SK-N-SH treated with all-trans-retinoic acid at 6 μM for 48 hours (cell line): ENCODE measurements around the gene KPNA6.

Experiments
- ATAC-seq: fragments of 200-7000 bp; cut with Tn5 transposase; 3 replicates; pipeline ENCODE4 v1.9.1; 2020; ENCODE audit warnings: mild to moderate bottlenecking, moderate library complexity
- ARNTL ChIP-seq: fragments of 450-650 bp; formaldehyde crosslinking; IDR thresholded peaks from 2 replicates; pipeline ENCODE4 v1.5.0; 2020; ENCODE audit warnings: low read depth, mild to moderate bottlenecking, moderate library complexity, borderline replicate concordance
- BACH2 ChIP-seq: fragments of 250-450 bp; sonication (Bioruptor Pico); IDR thresholded peaks from 2 replicates; pipeline ENCODE4 v1.9.0; 2021; ENCODE audit warnings: mild to moderate bottlenecking, borderline replicate concordance
- CSDC2 ChIP-seq: fragments of 250-450 bp; sonication (Bioruptor Pico); IDR thresholded peaks from 2 replicates; pipeline ENCODE4 v1.5.0; 2020; ENCODE audit warnings: mild to moderate bottlenecking, moderate library complexity
- ESRRG ChIP-seq: fragments of 250-450 bp; sonication (Bioruptor Pico); IDR thresholded peaks from 2 replicates; pipeline ENCODE4 v1.6.1; 2021; ENCODE audit warnings: mild to moderate bottlenecking
- GLIS3 ChIP-seq: fragments of 250-450 bp; sonication (Bioruptor Pico); IDR thresholded peaks from 2 replicates; pipeline ENCODE4 v1.5.0; 2020; ENCODE audit warnings: mild to moderate bottlenecking, moderate library complexity
- ISL1 ChIP-seq: fragments of 250-450 bp; sonication (Bioruptor Pico); IDR thresholded peaks from 2 replicates; pipeline ENCODE4 v2.1.2; 2022; ENCODE audit warnings: mild to moderate bottlenecking, moderate library complexity
- OSR1 ChIP-seq: fragments of 250-450 bp; sonication (Bioruptor Pico); IDR thresholded peaks from 2 replicates; pipeline ENCODE4 v1.8.0; 2022; ENCODE audit warnings: moderate library complexity, mild to moderate bottlenecking, inconsistent platforms
- PPARA ChIP-seq: fragments of 250-450 bp; sonication (Bioruptor Pico); IDR thresholded peaks from 2 replicates; pipeline ENCODE4 v1.5.0; 2020; ENCODE audit warnings: mild to moderate bottlenecking, borderline replicate concordance
- RARB ChIP-seq: fragments of 250-450 bp; sonication (Bioruptor Pico); IDR thresholded peaks from 2 replicates; pipeline ENCODE4 v1.8.0; 2021; ENCODE audit warnings: mild to moderate bottlenecking, moderate library complexity
- TCF4 ChIP-seq: fragments of 250-450 bp; sonication (Bioruptor Pico); IDR thresholded peaks from 2 replicates; pipeline ENCODE4 v1.8.0; 2021; ENCODE audit warnings: mild to moderate bottlenecking, moderate library complexity, borderline replicate concordance
- TOX ChIP-seq: fragments of 250-450 bp; sonication (Bioruptor Pico); IDR thresholded peaks from 2 replicates; pipeline ENCODE4 v1.8.0; 2021; ENCODE audit warnings: mild to moderate bottlenecking, moderate library complexity, borderline replicate concordance
- ZC3H10 ChIP-seq: fragments of 250-450 bp; sonication (Bioruptor Pico); IDR thresholded peaks from 2 replicates; pipeline ENCODE4 v1.5.1; 2021; ENCODE audit warnings: mild to moderate bottlenecking, moderate library complexity
- ZFP3 ChIP-seq: fragments of 250-450 bp; sonication (Bioruptor Pico); IDR thresholded peaks from 2 replicates; pipeline ENCODE4 v1.5.0; 2020; ENCODE audit warnings: mild to moderate bottlenecking, moderate library complexity
- ZFP30 ChIP-seq: fragments of 450-650 bp; formaldehyde crosslinking; IDR thresholded peaks from 2 replicates; pipeline ENCODE4 v1.5.0; 2022; ENCODE audit warnings: mild to moderate bottlenecking, moderate library complexity
- ZNF565 ChIP-seq: fragments of 450-650 bp; formaldehyde crosslinking; conservative IDR thresholded peaks from 2 replicates; pipeline ENCODE4 v1.5.0; 2020; ENCODE audit warnings: low read depth, mild to moderate bottlenecking, moderate library complexity
- ZNF70 ChIP-seq: fragments of 450-650 bp; formaldehyde crosslinking; IDR thresholded peaks from 2 replicates; pipeline ENCODE4 v1.5.0; 2020; ENCODE audit warnings: mild to moderate bottlenecking, moderate library complexity
- ZNF8 ChIP-seq: fragments of 450-650 bp; formaldehyde crosslinking; IDR thresholded peaks from 2 replicates; pipeline ENCODE4 v1.5.0; 2020; ENCODE audit warnings: mild to moderate bottlenecking, moderate library complexity
- TF ChIP-seq, protein P1 (sequence below): fragments of 250-450 bp; sonication (Bioruptor Pico); IDR thresholded peaks from 2 replicates; pipeline ENCODE4 v1.5.1; 2020; ENCODE audit warnings: low read depth, mild to moderate bottlenecking, moderate library complexity
- TF ChIP-seq, protein P2 (sequence below): fragments of 250-450 bp; sonication (Bioruptor Pico); IDR thresholded peaks from 2 replicates; pipeline ENCODE4 v1.8.0; 2020; ENCODE audit warnings: mild to moderate bottlenecking, moderate library complexity, borderline replicate concordance
- TF ChIP-seq, protein P3 (sequence below): fragments of 250-450 bp; sonication (Bioruptor Pico); IDR thresholded peaks from 2 replicates; pipeline ENCODE4 v1.8.0; 2021; ENCODE audit warnings: low read depth, mild to moderate bottlenecking, moderate library complexity, borderline replicate concordance
- TF ChIP-seq, protein P4 (sequence below): fragments of 250-450 bp; sonication (Bioruptor Pico); IDR thresholded peaks from 2 replicates; pipeline ENCODE4 v1.5.1; 2021; ENCODE audit warnings: mild to moderate bottlenecking, moderate library complexity
- TF ChIP-seq, protein P5 (sequence below): fragments of 250-450 bp; sonication (Bioruptor Pico); IDR thresholded peaks from 2 replicates; pipeline ENCODE4 v1.5.0; 2020; ENCODE audit warnings: mild to moderate bottlenecking, moderate library complexity

The KPNA6 gene

DNA sequence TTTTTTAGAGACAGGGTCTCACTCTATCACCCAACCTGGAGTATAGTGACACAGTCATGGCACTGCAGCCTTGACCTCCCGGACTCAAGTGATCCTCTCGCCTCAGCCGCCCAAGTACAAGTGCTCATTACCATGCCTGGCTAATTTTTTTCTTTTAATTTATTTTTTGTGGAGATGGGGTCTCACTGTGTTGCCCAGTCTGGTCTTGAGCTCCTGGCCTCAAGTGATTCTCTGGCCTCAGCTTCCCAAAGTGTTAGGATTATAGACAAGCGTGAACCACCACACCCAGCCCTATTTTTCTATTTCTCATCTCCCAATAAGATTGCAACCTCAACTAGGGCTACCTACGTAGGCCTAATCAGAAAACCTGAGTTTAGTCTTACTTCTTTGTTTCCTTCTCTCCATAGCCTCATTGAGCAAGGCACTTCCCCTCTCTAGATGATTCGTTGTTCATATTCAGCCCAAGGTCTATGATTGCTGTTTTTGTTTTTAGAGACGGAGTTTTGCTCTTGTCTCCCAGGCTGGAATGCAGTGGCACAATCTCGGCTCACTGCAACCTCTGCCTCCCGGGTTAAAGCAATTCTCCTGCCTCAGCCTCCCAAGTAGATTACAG lies 1.1 kb upstream of the KPNA6 start:
- no peak for ATAC-seq
- TF ChIP-seq ARNTL (no peak), PPARA (CRISPR knock-in tag) (no peak), BACH2 (CRISPR knock-in tag) (no peak), OSR1 (CRISPR knock-in tag) (no peak), ZFP3 (CRISPR knock-in tag) (no peak), RARB (no peak), ZC3H10 (CRISPR knock-in tag) (no peak), ZNF565 (CRISPR knock-in tag) (no peak), GLIS3 (CRISPR knock-in tag) (no peak), ZFP30 (CRISPR knock-in tag) (no peak), ESRRG (CRISPR knock-in tag) (no peak)
- TF ChIP-seq, protein P1, sequence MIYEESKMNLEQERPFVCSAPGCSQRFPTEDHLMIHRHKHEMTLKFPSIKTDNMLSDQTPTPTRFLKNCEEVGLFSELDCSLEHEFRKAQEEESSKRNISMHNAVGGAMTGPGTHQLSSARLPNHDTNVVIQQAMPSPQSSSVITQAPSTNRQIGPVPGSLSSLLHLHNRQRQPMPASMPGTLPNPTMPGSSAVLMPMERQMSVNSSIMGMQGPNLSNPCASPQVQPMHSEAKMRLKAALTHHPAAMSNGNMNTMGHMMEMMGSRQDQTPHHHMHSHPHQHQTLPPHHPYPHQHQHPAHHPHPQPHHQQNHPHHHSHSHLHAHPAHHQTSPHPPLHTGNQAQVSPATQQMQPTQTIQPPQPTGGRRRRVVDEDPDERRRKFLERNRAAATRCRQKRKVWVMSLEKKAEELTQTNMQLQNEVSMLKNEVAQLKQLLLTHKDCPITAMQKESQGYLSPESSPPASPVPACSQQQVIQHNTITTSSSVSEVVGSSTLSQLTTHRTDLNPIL (CRISPR knock-in tag): no peak
- TF ChIP-seq, protein P2, sequence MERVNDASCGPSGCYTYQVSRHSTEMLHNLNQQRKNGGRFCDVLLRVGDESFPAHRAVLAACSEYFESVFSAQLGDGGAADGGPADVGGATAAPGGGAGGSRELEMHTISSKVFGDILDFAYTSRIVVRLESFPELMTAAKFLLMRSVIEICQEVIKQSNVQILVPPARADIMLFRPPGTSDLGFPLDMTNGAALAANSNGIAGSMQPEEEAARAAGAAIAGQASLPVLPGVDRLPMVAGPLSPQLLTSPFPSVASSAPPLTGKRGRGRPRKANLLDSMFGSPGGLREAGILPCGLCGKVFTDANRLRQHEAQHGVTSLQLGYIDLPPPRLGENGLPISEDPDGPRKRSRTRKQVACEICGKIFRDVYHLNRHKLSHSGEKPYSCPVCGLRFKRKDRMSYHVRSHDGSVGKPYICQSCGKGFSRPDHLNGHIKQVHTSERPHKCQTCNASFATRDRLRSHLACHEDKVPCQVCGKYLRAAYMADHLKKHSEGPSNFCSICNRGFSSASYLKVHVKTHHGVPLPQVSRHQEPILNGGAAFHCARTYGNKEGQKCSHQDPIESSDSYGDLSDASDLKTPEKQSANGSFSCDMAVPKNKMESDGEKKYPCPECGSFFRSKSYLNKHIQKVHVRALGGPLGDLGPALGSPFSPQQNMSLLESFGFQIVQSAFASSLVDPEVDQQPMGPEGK (CRISPR knock-in tag): no peak
- TF ChIP-seq, protein P3, sequence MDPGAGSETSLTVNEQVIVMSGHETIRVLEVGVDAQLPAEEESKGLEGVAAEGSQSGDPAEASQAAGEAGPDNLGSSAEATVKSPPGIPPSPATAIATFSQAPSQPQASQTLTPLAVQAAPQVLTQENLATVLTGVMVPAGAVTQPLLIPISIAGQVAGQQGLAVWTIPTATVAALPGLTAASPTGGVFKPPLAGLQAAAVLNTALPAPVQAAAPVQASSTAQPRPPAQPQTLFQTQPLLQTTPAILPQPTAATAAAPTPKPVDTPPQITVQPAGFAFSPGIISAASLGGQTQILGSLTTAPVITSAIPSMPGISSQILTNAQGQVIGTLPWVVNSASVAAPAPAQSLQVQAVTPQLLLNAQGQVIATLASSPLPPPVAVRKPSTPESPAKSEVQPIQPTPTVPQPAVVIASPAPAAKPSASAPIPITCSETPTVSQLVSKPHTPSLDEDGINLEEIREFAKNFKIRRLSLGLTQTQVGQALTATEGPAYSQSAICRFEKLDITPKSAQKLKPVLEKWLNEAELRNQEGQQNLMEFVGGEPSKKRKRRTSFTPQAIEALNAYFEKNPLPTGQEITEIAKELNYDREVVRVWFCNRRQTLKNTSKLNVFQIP: no peak
- TF ChIP-seq, all 23 proteins: peak for 0

DNA sequence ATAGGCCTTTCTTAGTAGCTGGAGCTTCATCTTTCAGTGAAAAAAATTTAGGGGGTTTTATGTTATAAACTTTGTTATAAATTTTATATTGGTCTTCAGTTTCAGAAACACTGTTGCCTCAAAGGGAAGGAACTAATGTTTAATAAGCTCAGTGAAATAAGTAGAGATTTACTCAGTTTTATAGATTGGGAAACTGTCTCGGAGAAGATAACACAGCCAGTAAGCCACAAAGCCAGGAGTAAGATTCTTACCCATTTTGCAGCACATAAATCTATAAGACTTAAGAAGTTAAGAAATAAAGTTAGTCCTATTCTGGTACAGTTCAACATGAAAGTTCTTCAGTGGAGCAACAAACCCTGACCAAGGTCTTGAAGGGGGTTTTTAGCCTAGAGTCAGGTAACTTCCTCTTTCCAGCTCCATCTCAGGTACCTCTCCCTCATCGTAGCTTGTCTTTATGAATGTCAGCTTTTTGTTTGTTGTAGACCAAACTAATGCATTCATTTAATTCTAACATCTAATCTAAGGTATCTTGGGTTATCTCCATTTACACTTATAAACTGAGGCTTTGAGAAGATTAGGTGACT lies 3.3 kb downstream of the KPNA6 start:
- TF ChIP-seq, protein P1 (CRISPR knock-in tag): no peak
- TF ChIP-seq ZFP30 (CRISPR knock-in tag) (no peak), ISL1 (CRISPR knock-in tag) (no peak), PPARA (CRISPR knock-in tag) (no peak), TCF4 (CRISPR knock-in tag) (no peak), ARNTL (no peak), ZFP3 (CRISPR knock-in tag) (no peak), ZNF565 (CRISPR knock-in tag) (no peak), ZNF8 (CRISPR knock-in tag) (no peak), OSR1 (CRISPR knock-in tag) (no peak), TOX (CRISPR knock-in tag) (no peak), ZC3H10 (CRISPR knock-in tag) (no peak), ZNF70 (CRISPR knock-in tag) (no peak), ESRRG (CRISPR knock-in tag) (no peak), RARB (no peak), CSDC2 (CRISPR knock-in tag) (no peak)
- TF ChIP-seq, protein P4, sequence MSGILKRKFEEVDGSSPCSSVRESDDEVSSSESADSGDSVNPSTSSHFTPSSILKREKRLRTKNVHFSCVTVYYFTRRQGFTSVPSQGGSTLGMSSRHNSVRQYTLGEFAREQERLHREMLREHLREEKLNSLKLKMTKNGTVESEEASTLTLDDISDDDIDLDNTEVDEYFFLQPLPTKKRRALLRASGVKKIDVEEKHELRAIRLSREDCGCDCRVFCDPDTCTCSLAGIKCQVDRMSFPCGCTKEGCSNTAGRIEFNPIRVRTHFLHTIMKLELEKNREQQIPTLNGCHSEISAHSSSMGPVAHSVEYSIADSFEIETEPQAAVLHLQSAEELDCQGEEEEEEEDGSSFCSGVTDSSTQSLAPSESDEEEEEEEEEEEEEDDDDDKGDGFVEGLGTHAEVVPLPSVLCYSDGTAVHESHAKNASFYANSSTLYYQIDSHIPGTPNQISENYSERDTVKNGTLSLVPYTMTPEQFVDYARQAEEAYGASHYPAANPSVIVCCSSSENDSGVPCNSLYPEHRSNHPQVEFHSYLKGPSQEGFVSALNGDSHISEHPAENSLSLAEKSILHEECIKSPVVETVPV (CRISPR knock-in tag): no peak
- TF ChIP-seq, protein P3: no peak
- TF ChIP-seq, protein P5, sequence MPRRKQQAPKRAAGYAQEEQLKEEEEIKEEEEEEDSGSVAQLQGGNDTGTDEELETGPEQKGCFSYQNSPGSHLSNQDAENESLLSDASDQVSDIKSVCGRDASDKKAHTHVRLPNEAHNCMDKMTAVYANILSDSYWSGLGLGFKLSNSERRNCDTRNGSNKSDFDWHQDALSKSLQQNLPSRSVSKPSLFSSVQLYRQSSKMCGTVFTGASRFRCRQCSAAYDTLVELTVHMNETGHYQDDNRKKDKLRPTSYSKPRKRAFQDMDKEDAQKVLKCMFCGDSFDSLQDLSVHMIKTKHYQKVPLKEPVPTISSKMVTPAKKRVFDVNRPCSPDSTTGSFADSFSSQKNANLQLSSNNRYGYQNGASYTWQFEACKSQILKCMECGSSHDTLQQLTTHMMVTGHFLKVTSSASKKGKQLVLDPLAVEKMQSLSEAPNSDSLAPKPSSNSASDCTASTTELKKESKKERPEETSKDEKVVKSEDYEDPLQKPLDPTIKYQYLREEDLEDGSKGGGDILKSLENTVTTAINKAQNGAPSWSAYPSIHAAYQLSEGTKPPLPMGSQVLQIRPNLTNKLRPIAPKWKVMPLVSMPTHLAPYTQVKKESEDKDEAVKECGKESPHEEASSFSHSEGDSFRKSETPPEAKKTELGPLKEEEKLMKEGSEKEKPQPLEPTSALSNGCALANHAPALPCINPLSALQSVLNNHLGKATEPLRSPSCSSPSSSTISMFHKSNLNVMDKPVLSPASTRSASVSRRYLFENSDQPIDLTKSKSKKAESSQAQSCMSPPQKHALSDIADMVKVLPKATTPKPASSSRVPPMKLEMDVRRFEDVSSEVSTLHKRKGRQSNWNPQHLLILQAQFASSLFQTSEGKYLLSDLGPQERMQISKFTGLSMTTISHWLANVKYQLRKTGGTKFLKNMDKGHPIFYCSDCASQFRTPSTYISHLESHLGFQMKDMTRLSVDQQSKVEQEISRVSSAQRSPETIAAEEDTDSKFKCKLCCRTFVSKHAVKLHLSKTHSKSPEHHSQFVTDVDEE (CRISPR knock-in tag): no peak
- no peak for ATAC-seq
